ENCODE data around the gene RALB.
"Not testable (repeated sequence)": the region's sequence is repeated elsewhere in the genome, so short reads cannot be mapped to it uniquely, and the experiment has no call there.

The RALB gene

DNA sequence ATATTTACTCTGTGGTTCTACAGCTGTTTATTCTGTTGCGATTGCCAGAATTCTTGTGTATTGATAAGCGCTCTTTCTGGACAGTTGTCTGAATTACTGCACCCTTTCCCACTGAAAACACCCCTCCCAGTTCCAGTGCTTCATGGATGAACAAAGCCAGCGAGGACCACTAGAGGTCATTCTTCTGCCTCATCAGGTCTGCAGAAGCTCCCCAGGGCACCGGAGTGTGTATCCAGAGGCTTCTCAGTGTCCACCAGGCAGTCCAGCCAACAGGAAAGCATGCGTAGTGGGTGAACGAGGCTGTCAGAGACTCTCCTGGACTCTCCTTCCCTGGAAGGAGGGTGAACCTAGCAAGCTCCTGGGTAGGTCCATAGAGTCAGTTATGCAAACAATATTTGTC is 52.6 kb downstream of the RALB start:
- no peaks in the 10 kb centered on the region for H3K9me3 Mint-ChIP-seq
- no peaks in the 10 kb centered on the region for H3K27me3 Mint-ChIP-seq
- H3K4me3 Mint-ChIP-seq = no peak overlapping the region
- H3K4me1 Mint-ChIP-seq = peaks cover 19% of the 10 kb centered on the region
- no peak overlapping the region for H3K27ac Mint-ChIP-seq
- DNase-seq (no peak), ATAC-seq (no peak)

DNA sequence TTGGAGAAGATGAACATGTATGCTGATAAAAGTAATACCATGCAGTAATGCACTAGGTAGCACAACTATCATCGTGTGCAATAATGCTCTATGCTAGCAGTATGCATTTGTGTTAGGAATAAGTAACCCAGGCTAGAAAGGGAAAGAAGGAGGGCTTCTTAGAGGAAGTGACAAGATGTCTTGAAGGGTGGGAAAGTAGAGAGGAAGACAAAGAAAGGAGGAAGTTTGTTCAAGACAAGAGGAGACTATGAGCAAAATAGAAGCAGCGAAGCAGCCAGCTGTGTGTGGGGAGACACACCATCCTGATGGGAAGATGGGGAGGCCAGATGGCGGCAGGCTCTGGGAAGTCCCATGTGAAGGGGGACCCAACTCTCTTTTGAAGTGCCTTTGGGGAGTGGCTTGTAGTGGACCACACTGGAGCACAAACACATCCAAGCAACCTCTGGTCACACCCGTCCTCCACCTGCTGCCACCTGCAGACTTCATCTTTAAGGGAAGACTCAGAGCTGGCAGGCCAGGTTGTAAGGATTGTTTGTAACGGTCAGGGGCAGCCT is 53.4 kb downstream of the RALB start:
- no peaks in the 10 kb centered on the region for H3K27me3 Mint-ChIP-seq
- no peak overlapping the region for H3K27ac Mint-ChIP-seq
- H3K4me3 Mint-ChIP-seq = no peak overlapping the region
- ATAC-seq (no peak), DNase-seq (no peak)
- H3K9me3 Mint-ChIP-seq = no peaks in the 10 kb centered on the region
- H3K4me1 Mint-ChIP-seq = peaks cover 26% of the 10 kb centered on the region

DNA sequence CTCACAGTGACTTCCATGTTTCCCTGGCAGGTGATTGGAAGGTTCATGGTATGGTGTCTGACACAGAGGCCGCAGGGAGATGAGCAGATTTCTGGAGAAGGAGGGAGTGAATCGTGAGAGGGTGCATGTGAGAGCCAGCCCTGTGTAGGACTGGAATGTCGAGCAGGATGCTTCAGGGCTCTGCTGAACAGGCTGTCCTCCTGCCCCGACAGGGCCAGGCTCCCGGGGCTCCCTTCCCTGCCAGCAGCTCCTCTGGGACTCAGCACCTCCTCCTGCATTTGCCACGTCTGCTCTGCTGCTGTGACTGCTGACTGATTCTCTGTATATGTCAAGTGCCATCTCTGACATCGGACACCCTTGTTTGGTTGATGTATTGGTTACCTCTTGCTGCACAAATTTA is 54.8 kb downstream of the RALB start:
- peaks cover 8% of the 10 kb centered on the region for H3K27me3 Mint-ChIP-seq
- ATAC-seq = no peak
- H3K4me1 Mint-ChIP-seq = peaks cover 27% of the 10 kb centered on the region
- DNase-seq = no peak
- H3K4me3 Mint-ChIP-seq = no peak overlapping the region
- H3K27ac Mint-ChIP-seq = no peak overlapping the region
- H3K9me3 Mint-ChIP-seq = no peaks in the 10 kb centered on the region

DNA sequence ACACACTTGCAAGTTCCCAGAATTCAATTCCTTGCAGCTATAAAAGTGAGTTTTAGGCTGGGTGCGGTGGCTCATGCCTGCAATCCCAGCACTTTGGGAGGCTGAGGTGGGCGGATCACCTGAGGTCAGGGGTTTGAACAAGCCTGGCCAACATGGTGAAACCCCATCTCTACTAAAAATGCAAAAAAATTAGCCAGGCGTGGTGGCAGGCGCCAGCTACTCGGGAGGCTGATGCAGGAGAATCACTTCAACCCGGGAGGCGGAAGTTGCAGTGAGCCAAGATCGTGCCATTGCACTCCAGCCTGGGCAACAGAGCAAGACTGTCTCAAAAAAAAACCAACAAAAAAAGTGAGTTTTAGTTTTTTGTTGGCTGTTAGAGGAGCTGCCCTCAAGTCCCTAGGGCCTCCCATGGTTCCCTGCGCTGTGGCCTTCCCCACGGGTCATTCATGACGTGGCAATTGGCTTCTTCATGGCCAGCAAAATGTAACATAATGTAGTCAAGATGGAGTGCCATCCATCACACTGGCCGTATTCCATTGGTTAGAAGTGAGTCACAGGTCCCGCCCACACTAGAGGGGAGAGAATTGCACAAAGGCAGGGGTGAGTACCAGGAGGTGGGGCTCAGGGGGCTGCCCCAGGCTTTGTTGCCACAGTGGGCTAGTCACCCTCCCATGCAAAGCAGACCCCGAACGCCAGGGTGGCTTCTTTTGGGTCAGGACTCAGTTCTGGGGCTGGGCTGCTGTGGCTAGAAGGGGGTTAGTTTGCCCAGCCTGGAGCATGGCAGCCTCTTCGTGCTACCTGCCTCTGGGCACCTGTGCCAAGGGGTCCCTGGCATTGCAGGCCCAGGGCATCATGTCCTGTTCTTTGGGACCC is 55.6 kb downstream of the RALB start:
- DNase-seq (no peak), ATAC-seq (no peak)
- H3K9me3 Mint-ChIP-seq = no peaks in the 10 kb centered on the region
- H3K4me3 Mint-ChIP-seq = no peak overlapping the region
- H3K27ac Mint-ChIP-seq = no peak overlapping the region
- peaks cover 29% of the 10 kb centered on the region for H3K4me1 Mint-ChIP-seq
- H3K27me3 Mint-ChIP-seq = peaks cover 9% of the 10 kb centered on the region

DNA sequence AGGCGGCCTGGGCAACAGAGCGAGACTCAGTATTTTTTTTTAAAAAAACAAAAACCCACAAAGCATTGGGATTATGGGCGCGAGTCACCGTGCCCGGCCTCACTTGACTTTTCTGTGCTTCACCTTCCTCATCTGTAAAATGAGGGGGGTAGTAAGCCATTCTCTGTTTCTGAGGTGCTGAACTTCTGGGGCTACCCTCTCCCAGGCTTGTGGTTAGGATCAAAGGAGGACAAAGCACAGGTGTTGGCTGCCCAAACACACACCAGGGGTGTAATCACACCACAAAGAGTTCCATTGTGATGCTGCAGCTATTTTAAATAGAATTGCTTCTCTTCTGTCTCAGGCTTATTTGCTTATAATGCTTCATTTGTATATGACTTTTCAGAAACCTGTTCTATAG is 57.5 kb downstream of the RALB start:
- peaks cover 9% of the 10 kb centered on the region for H3K27me3 Mint-ChIP-seq
- DNase-seq (no peak), ATAC-seq (no peak)
- H3K27ac Mint-ChIP-seq = no peak overlapping the region
- H3K9me3 Mint-ChIP-seq = no peaks in the 10 kb centered on the region
- H3K4me3 Mint-ChIP-seq = no peak overlapping the region
- H3K4me1 Mint-ChIP-seq = peaks cover 47% of the 10 kb centered on the region

DNA sequence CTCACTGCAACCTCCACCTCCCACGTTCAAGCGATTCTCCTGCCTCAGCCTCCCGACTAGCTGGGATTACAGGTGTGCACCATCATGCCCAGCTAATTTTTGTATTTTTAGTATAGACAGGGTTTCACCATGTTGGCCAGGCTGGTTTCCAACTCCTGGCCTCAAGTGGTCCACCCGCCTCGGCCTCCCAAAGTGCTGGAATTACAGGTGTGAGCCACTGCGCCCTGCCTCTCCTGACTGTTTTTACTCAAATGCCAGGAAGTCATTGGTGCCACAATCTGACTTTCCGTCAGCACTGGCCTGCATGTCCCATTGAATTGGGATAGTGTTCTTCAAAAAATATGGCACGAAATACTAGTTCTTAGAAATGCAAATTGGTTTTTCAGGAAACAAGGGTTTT is 58.2 kb downstream of the RALB start:
- H3K4me1 Mint-ChIP-seq = peaks cover 54% of the 10 kb centered on the region
- DNase-seq, H3K4me3 Mint-ChIP-seq, H3K27ac Mint-ChIP-seq, H3K27me3 Mint-ChIP-seq, H3K9me3 Mint-ChIP-seq, ATAC-seq: not testable (repeated sequence)

DNA sequence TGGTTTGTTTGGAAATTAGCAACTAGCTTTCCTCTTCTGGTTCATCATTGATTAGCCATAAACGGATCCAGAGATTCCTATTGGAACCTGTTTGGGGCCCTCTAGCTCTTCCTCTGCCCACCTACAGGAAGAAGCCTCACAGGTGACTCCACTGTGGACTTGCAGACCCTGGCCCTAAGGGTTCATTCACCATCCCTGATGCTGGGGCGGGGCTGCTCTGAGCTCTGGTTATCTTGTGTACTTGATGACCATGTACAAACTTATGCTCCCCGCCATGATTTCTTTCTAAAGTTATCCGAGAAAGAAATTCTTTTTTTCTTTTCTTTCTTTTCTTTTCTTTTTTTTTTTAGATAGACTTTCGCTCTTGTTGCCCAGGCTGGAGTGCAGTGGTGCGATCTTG is 59.4 kb downstream of the RALB start:
- Mint-ChIP-seq H3K27me3 (peaks cover 9% of the 10 kb centered on the region), H3K4me3 (no peak overlapping the region), H3K4me1 (peaks cover 54% of the 10 kb centered on the region), H3K27ac (no peak overlapping the region), H3K9me3 (no peaks in the 10 kb centered on the region)
- DNase-seq = no peak
- ATAC-seq = no peak

DNA sequence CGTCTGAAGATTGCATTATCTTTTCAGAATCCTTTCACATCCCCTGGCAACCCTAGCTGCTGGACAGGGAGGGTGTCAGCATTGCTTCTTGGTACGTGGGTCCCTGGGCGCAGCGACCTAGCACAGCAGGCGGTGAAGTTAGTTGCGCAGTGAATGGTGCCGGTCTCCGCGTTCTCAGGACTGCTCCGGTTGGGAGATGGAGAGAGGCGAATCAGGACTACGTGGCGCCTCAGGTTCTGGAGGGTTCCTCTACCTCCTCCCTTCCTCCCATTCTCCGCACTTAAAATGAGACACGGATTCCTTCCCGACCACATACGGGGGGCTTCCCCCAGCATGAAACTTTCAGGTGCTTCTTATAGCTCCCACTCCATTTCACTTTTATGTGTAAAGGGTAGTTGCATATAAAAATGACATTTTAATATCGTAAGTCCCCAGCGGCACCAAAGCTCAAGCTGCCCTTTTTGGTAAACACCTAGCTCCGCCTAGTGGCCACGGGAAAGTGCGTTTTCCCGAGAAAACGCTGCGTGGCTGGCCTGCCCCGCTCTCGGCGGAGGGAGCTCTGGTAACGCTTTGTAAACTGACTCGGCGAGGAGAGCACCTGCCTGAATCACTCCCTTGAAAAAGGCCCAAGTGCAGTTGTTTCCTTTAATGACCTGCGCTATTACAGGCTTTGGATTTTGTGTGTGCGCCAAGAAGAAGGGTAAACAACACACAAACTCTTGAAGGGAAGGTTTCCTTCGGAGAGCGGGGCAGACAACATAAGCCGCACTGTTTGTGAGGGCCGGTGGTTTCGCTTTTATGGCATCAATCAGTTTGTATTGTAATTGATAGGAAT is 60.4 kb downstream of the RALB start:
- ATAC-seq = peak; percentile 77
- Mint-ChIP-seq H3K9me3 (no peaks in the 10 kb centered on the region), H3K27ac (peak overlapping the region; percentile 27 to 61), H3K4me1 (peaks cover 54% of the 10 kb centered on the region), H3K4me3 (peak overlapping the region; percentile 73 to 77), H3K27me3 (peaks cover 9% of the 10 kb centered on the region)
- DNase-seq = peak; percentile 69 to 78

DNA sequence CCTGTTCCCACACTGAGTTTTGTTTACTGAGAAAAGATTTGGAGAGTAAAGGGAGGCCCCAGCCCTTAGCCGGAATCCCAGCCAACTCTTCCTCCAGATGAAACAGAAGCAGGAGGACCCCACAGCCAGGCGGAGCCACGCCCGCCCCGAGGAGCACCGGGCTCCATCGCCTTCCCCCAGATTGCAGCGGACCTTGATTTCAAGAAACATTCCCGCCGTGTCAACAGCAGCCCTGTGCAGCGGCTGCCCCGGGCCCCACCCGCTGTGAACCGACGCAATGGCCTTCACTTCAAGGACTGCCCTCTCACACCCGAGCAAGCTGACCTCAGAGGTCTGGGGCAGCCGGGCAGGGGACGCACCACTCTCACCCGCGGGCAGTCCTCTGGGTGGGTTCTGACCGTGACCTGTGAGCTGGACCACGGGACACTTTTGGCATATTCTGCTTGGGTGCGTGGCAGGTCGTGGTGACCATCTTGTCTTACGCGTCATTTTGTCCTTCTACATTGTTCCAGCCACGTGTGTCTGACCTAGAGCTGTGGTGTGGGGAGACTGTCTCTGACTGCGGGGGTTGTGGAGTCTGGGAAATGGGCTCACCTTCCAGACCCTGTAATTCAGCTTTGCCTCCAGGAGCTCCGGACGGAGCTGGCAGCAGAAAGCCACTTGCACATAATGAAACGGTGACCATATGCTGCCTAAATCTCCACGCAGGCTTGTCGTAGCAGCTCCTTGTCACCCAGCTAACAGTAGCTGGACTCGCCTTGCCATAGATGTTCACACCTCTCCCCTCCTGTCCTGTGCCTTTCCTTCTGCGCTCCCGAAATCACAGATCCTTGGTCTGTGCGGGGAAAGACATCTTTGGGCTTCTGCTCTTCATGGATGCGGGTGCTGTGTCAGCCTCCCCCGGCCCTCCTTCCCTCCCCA is 61.3 kb downstream of the RALB start:
- Mint-ChIP-seq H3K27me3 (peaks cover 9% of the 10 kb centered on the region), H3K27ac (peak overlapping the region in 1 of 2 donors; percentile 61)
- no peak for ATAC-seq

DNA sequence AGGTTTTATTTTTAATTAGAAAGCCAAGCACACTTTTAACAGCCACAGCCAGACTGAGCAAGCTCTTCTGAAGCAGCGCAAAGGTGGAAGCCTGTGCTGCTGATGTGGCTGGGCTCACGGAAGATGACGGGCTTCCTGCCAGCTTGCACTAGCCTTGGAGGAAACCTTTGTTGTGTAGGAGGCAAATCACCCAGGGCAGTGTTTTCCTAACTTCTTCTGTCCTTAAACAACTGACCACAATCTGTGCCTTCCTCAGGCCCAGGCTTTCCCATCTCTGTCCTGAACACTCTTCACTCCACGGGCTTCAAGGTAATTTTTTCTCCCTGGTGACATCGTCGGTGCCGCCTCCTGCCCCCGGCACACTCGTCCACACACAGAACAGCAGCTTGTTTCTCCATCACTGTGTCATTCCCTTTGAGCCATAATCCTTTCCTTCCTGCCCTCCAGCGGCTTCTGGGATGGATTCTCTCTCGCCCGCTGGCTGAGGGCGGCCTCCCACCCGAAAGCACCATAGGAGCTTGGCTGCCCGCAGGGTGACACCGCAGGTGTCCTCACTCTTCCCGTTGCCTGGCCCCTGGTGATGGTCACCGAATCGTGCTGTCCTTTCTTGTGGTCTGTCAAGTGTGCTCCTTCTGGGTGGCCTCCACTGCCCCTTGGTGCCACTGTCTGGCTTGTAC is 62.2 kb downstream of the RALB start:
- peak overlapping the region in 1 of 2 donors; percentile 48 for H3K27ac Mint-ChIP-seq
- H3K4me1 Mint-ChIP-seq = peaks cover 49% of the 10 kb centered on the region
- peak overlapping the region in 1 of 2 donors; percentile 48 for H3K4me3 Mint-ChIP-seq
- DNase-seq = no peak
- ATAC-seq = no peak
- no peaks in the 10 kb centered on the region for H3K9me3 Mint-ChIP-seq
- peaks cover 9% of the 10 kb centered on the region for H3K27me3 Mint-ChIP-seq

More for the DNA sequence above, 61.3 kb downstream of the RALB start:
- DNase-seq = no peak
- H3K4me1 Mint-ChIP-seq = peaks cover 49% of the 10 kb centered on the region
- no peaks in the 10 kb centered on the region for H3K9me3 Mint-ChIP-seq
- peak overlapping the region; percentile 73 to 77 for H3K4me3 Mint-ChIP-seq

DNA sequence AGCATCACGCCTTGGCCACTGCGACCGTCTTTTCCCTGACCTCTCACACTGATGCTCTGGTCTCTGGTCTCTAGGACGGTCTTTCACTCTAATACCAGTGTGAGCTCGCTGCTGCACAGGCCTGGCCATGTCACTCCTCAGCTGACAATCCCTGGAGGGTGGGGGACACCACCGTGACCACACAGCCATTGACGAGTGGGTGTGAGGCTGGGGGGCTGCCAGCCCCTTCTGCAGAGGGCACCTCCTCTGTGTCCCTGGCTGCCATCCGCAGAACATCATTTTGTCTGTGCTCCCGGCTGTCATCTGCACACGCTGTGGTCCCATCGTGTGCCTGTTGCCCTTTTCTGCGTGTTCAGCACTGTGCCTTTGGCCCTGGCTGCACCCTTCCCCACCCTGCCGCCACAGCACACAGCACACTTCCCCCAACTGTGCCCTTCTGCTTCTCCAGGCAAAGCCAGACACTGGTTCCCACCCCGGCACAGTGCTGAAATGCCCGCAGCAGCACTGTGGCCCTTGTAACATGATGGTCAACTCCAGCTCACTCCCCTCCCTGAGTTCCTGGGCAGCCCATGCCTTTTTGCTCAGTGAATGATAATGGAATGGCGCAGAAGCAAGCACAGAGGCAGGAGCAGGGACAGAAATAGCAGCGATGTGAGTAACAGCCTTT is 62.8 kb downstream of the RALB start:
- DNase-seq (no peak), ATAC-seq (no peak)
- peak overlapping the region in 1 of 2 donors; percentile 25 for H3K27ac Mint-ChIP-seq
- H3K4me3 Mint-ChIP-seq = peak overlapping the region in 1 of 2 donors; percentile 48
- H3K4me1 Mint-ChIP-seq = peaks cover 43% of the 10 kb centered on the region
- H3K9me3 Mint-ChIP-seq = no peaks in the 10 kb centered on the region
- H3K27me3 Mint-ChIP-seq = peaks cover 9% of the 10 kb centered on the region

DNA sequence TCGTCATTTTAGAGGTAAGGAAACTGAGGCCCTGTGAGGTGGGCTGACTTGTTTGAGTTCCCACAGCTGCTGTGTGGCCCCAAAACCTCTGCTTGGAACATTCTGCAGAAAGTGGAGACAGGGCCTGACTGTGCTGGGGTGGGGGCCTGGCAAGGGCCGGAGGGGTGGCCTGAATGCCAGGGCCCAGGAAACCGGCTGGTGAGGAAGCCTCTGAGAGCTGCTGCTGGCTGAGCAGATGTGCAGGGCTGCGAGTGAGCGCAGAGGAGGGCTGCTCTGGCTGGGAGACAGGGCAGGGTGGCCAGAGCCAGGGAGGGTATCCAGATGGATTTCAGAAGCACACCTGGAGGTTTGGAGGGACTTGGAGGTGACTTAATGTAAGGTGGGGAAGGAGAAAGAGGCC is 63.4 kb downstream of the RALB start:
- Mint-ChIP-seq H3K4me3 (no peak overlapping the region), H3K9me3 (no peaks in the 10 kb centered on the region), H3K4me1 (peaks cover 38% of the 10 kb centered on the region), H3K27me3 (peaks cover 9% of the 10 kb centered on the region), H3K27ac (no peak overlapping the region)
- no peak for DNase-seq
- no peak for ATAC-seq

DNA sequence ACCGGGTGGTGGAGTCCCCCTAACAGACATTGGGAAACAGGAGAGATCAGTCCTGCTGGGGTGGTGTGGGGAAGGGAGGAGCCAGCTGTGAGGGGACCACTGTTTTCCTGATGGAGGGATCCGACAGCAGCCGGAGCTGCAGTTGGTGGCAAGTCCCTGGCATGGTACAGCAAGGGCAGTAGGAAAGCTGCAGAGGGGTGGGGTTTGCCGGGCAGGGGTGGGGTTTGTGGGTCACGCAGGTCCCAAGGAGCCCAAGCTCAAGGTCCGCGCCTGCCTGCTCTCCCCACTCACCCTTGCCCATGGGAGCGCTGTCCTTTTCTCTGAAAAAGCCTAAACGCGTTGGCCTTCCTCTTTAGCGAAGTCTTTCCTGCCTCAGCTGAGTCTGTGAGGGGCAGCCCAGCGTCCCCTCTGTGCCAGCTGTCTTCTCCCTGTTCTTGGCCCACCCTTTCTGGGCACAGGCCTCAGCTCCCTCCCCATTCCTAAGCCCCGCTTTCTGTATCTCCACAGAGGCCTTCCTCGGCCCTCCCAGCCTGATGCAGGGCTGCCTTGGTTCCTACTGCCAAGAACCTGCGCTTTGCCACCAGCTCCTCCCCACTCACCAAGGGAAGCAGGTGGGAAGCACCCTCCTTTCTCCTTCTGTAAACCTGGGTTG is 64.0 kb downstream of the RALB start:
- ATAC-seq (no peak), DNase-seq (no peak)
- H3K27me3 Mint-ChIP-seq = peaks cover 9% of the 10 kb centered on the region
- no peak overlapping the region for H3K27ac Mint-ChIP-seq
- peaks cover 40% of the 10 kb centered on the region for H3K4me1 Mint-ChIP-seq
- no peak overlapping the region for H3K4me3 Mint-ChIP-seq
- H3K9me3 Mint-ChIP-seq = no peaks in the 10 kb centered on the region

DNA sequence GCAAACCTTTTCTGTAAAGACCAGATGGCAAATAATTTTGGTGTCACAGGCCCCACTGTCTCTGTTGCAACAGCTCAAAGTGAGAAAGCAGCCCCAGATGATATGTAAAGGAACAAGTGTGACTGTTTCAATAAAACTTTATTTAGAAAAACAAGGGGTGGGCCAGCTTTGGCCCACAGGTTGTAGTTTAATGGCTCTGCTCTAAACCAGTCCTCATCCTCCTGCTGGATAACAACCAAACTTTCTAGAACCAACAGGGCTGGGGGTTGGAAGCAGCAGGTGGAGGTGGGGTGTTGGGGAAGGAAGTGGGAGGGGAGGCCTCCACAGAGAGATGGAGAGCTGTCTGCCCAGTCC is 64.5 kb downstream of the RALB start:
- Mint-ChIP-seq H3K4me1 (peaks cover 44% of the 10 kb centered on the region), H3K4me3 (no peak overlapping the region), H3K27me3 (peaks cover 4% of the 10 kb centered on the region), H3K27ac (no peak overlapping the region), H3K9me3 (no peaks in the 10 kb centered on the region)
- DNase-seq (no peak), ATAC-seq (no peak)

Data from stimulated activated naive CD8-positive, alpha-beta T cell treated with anti-CD3 and anti-CD28 coated beads, Interleukin-15, amount 100 ng/mL, for 72 hours (primary cell).